HEK293 (cell line): ENCODE measurements around the gene PLXNA2.

Experiments used
- CTCF ChIA-PET: fragments of 350-600 bp; formaldehyde crosslinking; extraction: SDS; loops from one replicate; lab custom pipeline; 2021; ENCODE audit warnings: antibody characterized with exemption; lab: Yijun Ruan, JAX
- POLR2A ChIA-PET: fragments of 300-600 bp; formaldehyde crosslinking; extraction: SDS; loops from one replicate; lab custom pipeline; 2020; ENCODE audit warnings: antibody characterized with exemption, inconsistent platforms; lab: Yijun Ruan, JAX
- H3K27ac ChIP-seq: fragments of 200-500 bp; sonication (Bioruptor generic); 2 replicates; pipeline ENCODE4 v1.5.1; 2014; ENCODE audit warnings: low read depth, low read length, control low read depth, inconsistent platforms; ENCODE audit errors: extremely low read depth
- H3K36me3 ChIP-seq, 2 experiments: fragments of 200-500 bp in 1 of 2; sonication (Bioruptor generic) in 1 of 2; 1 replicate in 1 of 2; 2 replicates in 1 of 2; pipeline ENCODE4 v1.5.1; 2014 to 2017; ENCODE audit warnings: inconsistent platforms in 2 of 2, low read length in 2 of 2; ENCODE audit not compliant: control insufficient read depth in 2 of 2, insufficient read depth in 1 of 2
- H3K4me1 ChIP-seq: fragments of 200-500 bp; sonication (Bioruptor generic); 2 replicates; pipeline ENCODE4 v1.5.1; 2014; ENCODE audit warnings: mild to moderate bottlenecking, low read length, inconsistent platforms; ENCODE audit not compliant: control insufficient read depth, insufficient read depth
- H3K4me3 ChIP-seq: 2 replicates; pipeline ENCODE4 v1.5.1; 2011; ENCODE audit warnings: low read depth, mild to moderate bottlenecking, control low read depth, low read length, moderate library complexity
- H3K9me3 ChIP-seq: fragments of 200-500 bp; sonication (Bioruptor generic); 2 replicates; pipeline ENCODE4 v1.5.1; 2014; ENCODE audit warnings: low read depth, low read length, inconsistent platforms; ENCODE audit not compliant: control insufficient read depth, insufficient read depth
- BCL6B ChIP-seq: fragments of 450-650 bp; formaldehyde crosslinking; IDR thresholded peaks from 2 replicates; pipeline ENCODE4 v1.5.1; 2017; ENCODE audit warnings: missing biosample characterization, missing genetic modification characterization
- GLIS1 ChIP-seq: fragments of 450-650 bp; formaldehyde crosslinking; IDR thresholded peaks from 2 replicates; pipeline ENCODE4 v1.5.1; 2016; ENCODE audit warnings: missing biosample characterization, missing genetic modification characterization
- HOXC10 ChIP-seq: sonication (generic); formaldehyde crosslinking; IDR thresholded peaks from 2 replicates; pipeline ENCODE4 v1.8.1; 2023; ENCODE audit warnings: mild to moderate bottlenecking, missing genetic modification reagents
- MYNN ChIP-seq: fragments of 450-650 bp; formaldehyde crosslinking; IDR thresholded peaks from 2 replicates; pipeline ENCODE4 v1.5.1; 2016; ENCODE audit warnings: missing biosample characterization, missing genetic modification characterization, borderline replicate concordance
- REST ChIP-seq: fragments of 450-650 bp; formaldehyde crosslinking; IDR thresholded peaks from 2 replicates; pipeline ENCODE4 v1.5.1; 2016; ENCODE audit warnings: missing biosample characterization, missing genetic modification characterization
- SCRT1 ChIP-seq: fragments of 450-650 bp; formaldehyde crosslinking; IDR thresholded peaks from 2 replicates; pipeline ENCODE4 v1.5.1; 2016; ENCODE audit warnings: missing biosample characterization, missing genetic modification characterization, borderline replicate concordance
- TCF7L2 ChIP-seq: IDR thresholded peaks from 2 replicates; pipeline ENCODE4 v1.6.1; 2011; ENCODE audit warnings: low read depth, mild to moderate bottlenecking, inconsistent platforms, low read length, moderate library complexity, borderline replicate concordance
- YY2 ChIP-seq: fragments of 450-650 bp; formaldehyde crosslinking; IDR thresholded peaks from 2 replicates; pipeline ENCODE4 v1.5.1; 2016; ENCODE audit warnings: missing biosample characterization, missing genetic modification characterization
- ZBTB26 ChIP-seq: fragments of 450-650 bp; formaldehyde crosslinking; optimal IDR thresholded peaks from 2 replicates; pipeline ENCODE3; 2016; ENCODE audit warnings: missing biosample characterization, mild to moderate bottlenecking, missing genetic modification characterization
- ZBTB44 ChIP-seq: fragments of 450-650 bp; IDR thresholded peaks from 2 replicates; pipeline ENCODE4 v1.5.1; 2018; ENCODE audit warnings: missing biosample characterization, mild to moderate bottlenecking, missing genetic modification characterization
- ZFP41 ChIP-seq: fragments of 450-650 bp; formaldehyde crosslinking; IDR thresholded peaks from 2 replicates; pipeline ENCODE4 v1.5.1; 2016; ENCODE audit warnings: missing biosample characterization, missing genetic modification characterization, borderline replicate concordance
- ZIC2 ChIP-seq: fragments of 450-650 bp; formaldehyde crosslinking; IDR thresholded peaks from 2 replicates; pipeline ENCODE4 v1.5.1; 2016; ENCODE audit warnings: missing biosample characterization, missing genetic modification characterization
- ZNF121 ChIP-seq: fragments of 450-650 bp; formaldehyde crosslinking; IDR thresholded peaks from 2 replicates; pipeline ENCODE4 v1.5.1; 2016; ENCODE audit warnings: missing biosample characterization, missing genetic modification characterization
- ZNF221 ChIP-seq: fragments of 450-650 bp; formaldehyde crosslinking; IDR thresholded peaks from 2 replicates; pipeline ENCODE4 v1.5.1; 2017; ENCODE audit warnings: missing biosample characterization, missing genetic modification characterization, borderline replicate concordance
- ZNF23 ChIP-seq: fragments of 450-650 bp; formaldehyde crosslinking; IDR thresholded peaks from 2 replicates; pipeline ENCODE4 v1.5.1; 2016; ENCODE audit warnings: missing biosample characterization, missing genetic modification characterization, borderline replicate concordance
- ZNF391 ChIP-seq: fragments of 450-650 bp; formaldehyde crosslinking; IDR thresholded peaks from 2 replicates; pipeline ENCODE4 v1.5.1; 2016; ENCODE audit warnings: low read depth, missing biosample characterization, missing genetic modification characterization, borderline replicate concordance
- ZNF394 ChIP-seq: fragments of 450-650 bp; formaldehyde crosslinking; IDR thresholded peaks from 2 replicates; pipeline ENCODE4 v1.5.1; 2016; ENCODE audit warnings: missing biosample characterization, missing genetic modification characterization, mild to moderate bottlenecking, moderate library complexity, borderline replicate concordance
- ZNF416 ChIP-seq: fragments of 450-650 bp; formaldehyde crosslinking; IDR thresholded peaks from 2 replicates; pipeline ENCODE4 v1.5.1; 2016; ENCODE audit warnings: missing biosample characterization, missing genetic modification characterization
- ZNF561 ChIP-seq: fragments of 450-650 bp; IDR thresholded peaks from 2 replicates; pipeline ENCODE4 v1.5.1; 2018; ENCODE audit warnings: missing biosample characterization, missing genetic modification characterization, borderline replicate concordance
- ZNF658 ChIP-seq: fragments of 450-650 bp; formaldehyde crosslinking; IDR thresholded peaks from 2 replicates; pipeline ENCODE4; 2016; ENCODE audit warnings: missing biosample characterization, missing genetic modification characterization
- ZNF660 ChIP-seq: fragments of 450-650 bp; IDR thresholded peaks from 2 replicates; pipeline ENCODE4 v1.5.1; 2018; ENCODE audit warnings: missing biosample characterization, mild to moderate bottlenecking, missing genetic modification characterization
- ZNF768 ChIP-seq: fragments of 450-650 bp; formaldehyde crosslinking; IDR thresholded peaks from 2 replicates; pipeline ENCODE4 v1.5.1; 2018; ENCODE audit warnings: missing biosample characterization, mild to moderate bottlenecking, missing genetic modification characterization
- ZNF785 ChIP-seq: fragments of 450-650 bp; formaldehyde crosslinking; IDR thresholded peaks from 2 replicates; pipeline ENCODE4 v1.5.1; 2016; ENCODE audit warnings: missing biosample characterization, missing genetic modification characterization
- ZSCAN5A ChIP-seq: fragments of 450-650 bp; formaldehyde crosslinking; IDR thresholded peaks from 2 replicates; pipeline ENCODE4 v1.5.1; 2016; ENCODE audit warnings: missing biosample characterization, missing genetic modification characterization

Gene PLXNA2

GRCh38 chr1:208237241-208237640 lies 6.9 kb downstream of the PLXNA2 start:
- no peak for TF ChIP-seq ZNF768 (tag by site-specific recombination)
- TF ChIP-seq ZNF416 (tag by site-specific recombination), result no peak
- no peak for TF ChIP-seq ZNF391 (tag by site-specific recombination)
- TF ChIP-seq ZNF23 (tag by site-specific recombination), result no peak
- TF ChIP-seq ZNF785, result no peak
- no peak for TF ChIP-seq ZBTB26 (tag by site-specific recombination)
- no peak for TF ChIP-seq REST (tag by site-specific recombination)
- no peak for TF ChIP-seq HOXC10 (CRISPR knock-in tag)
- no peak for TF ChIP-seq MYNN (tag by site-specific recombination)
- H3K4me3 ChIP-seq, result no peak overlapping the region
- H3K9me3 ChIP-seq, result no peaks in the 10 kb centered on the region
- CTCF ChIA-PET, result interaction anchor here (0.7 to 14.9 kb wide), 6 partner anchors 55 to 271 kb away, joined by 3 to 175 read pairs (median 27); no protein-coding TSS in a partner anchor
- no peak overlapping the region for H3K27ac ChIP-seq
- POLR2A ChIA-PET, result interaction anchor here (0.6 to 0.8 kb wide), 2 partner anchors 16 to 52 kb away, joined by 3 to 6 read pairs; no protein-coding TSS in a partner anchor
- H3K4me1 ChIP-seq, result peaks cover 8% of the 10 kb centered on the region; the same call in 1 of the 2 replicates
- H3K36me3 ChIP-seq, result no peaks in the 10 kb centered on the region

- no peaks in the 10 kb centered on the region for H3K9me3 ChIP-seq
- no peak overlapping the region for H3K27ac ChIP-seq
- H3K36me3 ChIP-seq, result no peaks in the 10 kb centered on the region
- POLR2A ChIA-PET, result interaction anchor here (0.6 kb wide), 1 partner anchor 47 kb away, joined by 3 read pairs; no protein-coding TSS in a partner anchor
- CTCF ChIA-PET, result interaction anchor here (0.7 to 14.9 kb wide), 5 partner anchors 8 to 972 kb away, joined by 3 to 175 read pairs (median 5); partner anchors contain the start of gene PLXNA2
- H3K4me1 ChIP-seq, result peaks cover 9% of the 10 kb centered on the region; the same call in 1 of the 2 replicates
- no peak overlapping the region for H3K4me3 ChIP-seq
- TF ChIP-seq ZBTB44, result no peak
- TF ChIP-seq TCF7L2, result 0 out of 2 replicates have a peak, but pooled peaks have one; percentile 49
- no peak for TF ChIP-seq BCL6B
- no peak for TF ChIP-seq ZSCAN5A (tag by site-specific recombination)
- TF ChIP-seq SCRT1, result no peak
- TF ChIP-seq ZNF561 (tag by site-specific recombination), result no peak
- no peak for TF ChIP-seq ZNF394 (tag by site-specific recombination)
- TF ChIP-seq GLIS1 (tag by site-specific recombination), result peak; percentile 7; the same call in 1 of the 2 replicates
- no peak for TF ChIP-seq ZFP41 (tag by site-specific recombination)
- no peak for TF ChIP-seq YY2 (tag by site-specific recombination)
- no peak for TF ChIP-seq ZNF121 (tag by site-specific recombination)
- TF ChIP-seq ZNF660 (tag by site-specific recombination), result peak; percentile 98
- TF ChIP-seq ZNF658 (tag by site-specific recombination), result no peak
- TF ChIP-seq ZIC2, result peak; percentile 34; the same call in 1 of the 2 replicates
- TF ChIP-seq ZNF221 (tag by site-specific recombination), result no peak
Observed at GRCh38 chr1:208235982-208236761, 8.0 kb downstream of the PLXNA2 start.
